Measurements from ENCODE around the gene WDR37. TPM values are rescaled to one million over a fixed set of nuclear protein-coding genes. Genes with fewer than 3 reads are reported as not detected.

Gene WDR37
- total and polyA plus RNA-seq, 10 of the 15 experiments (the other 5 are each of a cell fraction or from before 2014, with no cell fraction given) = 1.9 to 11.1 (median 7.1) TPM

DNA sequence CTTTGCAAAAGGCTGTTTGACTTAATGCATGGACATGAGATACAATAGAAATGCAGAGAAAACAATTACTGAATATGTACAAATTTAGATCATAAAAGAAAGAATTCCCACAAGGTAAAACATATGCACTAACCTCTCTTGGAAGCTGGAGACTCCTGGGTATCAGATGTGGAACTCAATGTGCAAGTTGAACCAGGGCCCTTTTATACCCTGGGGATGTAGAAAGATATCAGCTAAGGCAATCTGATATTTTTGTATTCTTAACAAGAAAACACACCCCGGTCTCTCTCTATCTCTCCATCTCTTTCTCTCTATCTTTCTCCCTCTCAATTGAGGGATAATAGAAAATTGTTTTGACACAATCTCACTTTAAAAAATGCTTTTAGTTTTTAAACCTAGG is 30.5 kb upstream of the WDR37 start, which contains the start of gene IDI2 (continued):
- TF ChIP-seq YBX1 (IDR thresholded peaks at IDR 0.05) (no peak), IRF4 (IDR thresholded peaks at IDR 0.05; ENCODE audit: low read depth, low read length) (no peak), IKZF2 (IDR thresholded peaks at IDR 0.05) (no peak)
- TF ChIP-seq, protein P1, sequence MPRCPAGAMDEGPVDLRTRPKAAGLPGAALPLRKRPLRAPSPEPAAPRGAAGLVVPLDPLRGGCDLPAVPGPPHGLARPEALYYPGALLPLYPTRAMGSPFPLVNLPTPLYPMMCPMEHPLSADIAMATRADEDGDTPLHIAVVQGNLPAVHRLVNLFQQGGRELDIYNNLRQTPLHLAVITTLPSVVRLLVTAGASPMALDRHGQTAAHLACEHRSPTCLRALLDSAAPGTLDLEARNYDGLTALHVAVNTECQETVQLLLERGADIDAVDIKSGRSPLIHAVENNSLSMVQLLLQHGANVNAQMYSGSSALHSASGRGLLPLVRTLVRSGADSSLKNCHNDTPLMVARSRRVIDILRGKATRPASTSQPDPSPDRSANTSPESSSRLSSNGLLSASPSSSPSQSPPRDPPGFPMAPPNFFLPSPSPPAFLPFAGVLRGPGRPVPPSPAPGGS (IDR thresholded peaks at IDR 0.05; ENCODE audit: borderline replicate concordance, insufficient read depth, low read depth, low read length, poor library complexity, severe bottlenecking) = no peak

DNA sequence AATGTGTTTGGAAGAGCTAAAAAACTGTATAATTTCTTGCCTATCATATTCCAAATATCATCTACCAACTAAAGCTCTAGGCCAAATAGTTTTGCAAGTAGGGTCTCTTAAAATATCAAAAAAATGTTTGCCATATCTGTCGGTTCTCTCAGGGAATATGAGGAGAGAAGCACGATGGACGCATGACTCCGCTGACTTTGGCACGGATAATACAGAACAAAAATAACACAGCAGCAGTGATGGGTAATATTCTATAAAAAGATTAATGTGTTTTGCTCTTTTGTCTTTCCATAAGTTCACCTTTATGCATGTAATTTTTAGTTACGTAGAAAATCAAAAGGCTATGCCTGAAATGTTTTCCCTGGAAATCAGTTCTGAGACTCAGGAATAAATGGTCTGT is 29.6 kb upstream of the WDR37 start:
- no TSS peak for BruUV-seq (replicated peaks)
- POLR2A ChIA-PET = no interaction called here
- Histone ChIP-seq H3K36me3 (ENCODE audit: control insufficient read depth in 2 of 2, insufficient read depth in 2 of 2, low read length in 1 of 2) (no peaks in the 10 kb centered on the region), H3K4me2 (ENCODE audit: control insufficient read depth, insufficient read depth) (no peak overlapping the region), H3K4me3 (no peak overlapping the region), H3K9ac (ENCODE audit: control insufficient read depth, insufficient read depth, low read length) (no peak overlapping the region), H3K9me3 (replicated peaks; ENCODE audit: control insufficient read depth, insufficient read depth, low read length) (no peaks in the 10 kb centered on the region), H3K27ac (ENCODE audit: control insufficient read depth, insufficient read depth) (no peak overlapping the region), H2AFZ (ENCODE audit: control insufficient read depth, low read depth, low read length) (no peak overlapping the region), H4K20me1 (ENCODE audit: control insufficient read depth, insufficient read depth) (no peaks in the 10 kb centered on the region), H3K79me2 (ENCODE audit: control insufficient read depth, insufficient read depth, low read length) (no peaks in the 10 kb centered on the region), H3K4me1 (ENCODE audit: control insufficient read depth, insufficient read depth, low read length) (no peaks in the 10 kb centered on the region), H3K27me3 (replicated peaks in 1 of 2; ENCODE audit: control insufficient read depth in 2 of 2, insufficient read depth in 2 of 2, low read length in 1 of 2) (no peaks in the 10 kb centered on the region)
- ATAC-seq (no peak), DNase-seq (ENCODE audit: low read depth, low spot score) (no peak), FAIRE-seq (no peak)
- in situ Hi-C loops (cut with MboI) (no loop called here), intact Hi-C loops (cut with micrococcal nuclease; ENCODE audit: unreplicated experiment) (no loop called here)
- 96% methylated on average over 6 of the region's 6 CpGs for WGBS (ENCODE audit: insufficient coverage, insufficient replicate concordance, low lambda C conversion rate, missing lambda C conversion rate)
- RAD21 ChIA-PET (ENCODE audit: unreplicated experiment) = no interaction called here
- CTCF ChIA-PET = no interaction called here
- SMC1A ChIA-PET (ENCODE audit: uncharacterized antibody, unreplicated experiment) = interaction anchor here (2.0 kb wide), 1 partner anchor 13 kb away, joined by 5 read pairs; no protein-coding TSS in a partner anchor
- TF ChIP-seq HDAC6 (IDR thresholded peaks at IDR 0.05; ENCODE audit: unreplicated experiment) (no peak), NBN (IDR thresholded peaks at IDR 0.05) (no peak), HDAC2 (IDR thresholded peaks at IDR 0.05) (no peak), BCL11A (IDR thresholded peaks at IDR 0.05; ENCODE audit: low read depth, low read length) (no peak), POLR2A (IDR thresholded peaks at IDR 0.05; ENCODE audit: low read depth, low read length) (no peak), PAX5 (IDR thresholded peaks at IDR 0.05; ENCODE audit: borderline replicate concordance, low read depth, low read length) (no peak), TCF12 (IDR thresholded peaks at IDR 0.05; ENCODE audit: low read depth, low read length) (no peak), SUPT20H (IDR thresholded peaks at IDR 0.05; ENCODE audit: borderline replicate concordance, control insufficient read depth, low read depth, low read length) (no peak), CHD4 (IDR thresholded peaks at IDR 0.05) (no peak), ESRRA (IDR thresholded peaks at IDR 0.05; ENCODE audit: low read length) (no peak), SPI1 (IDR thresholded peaks at IDR 0.05; ENCODE audit: borderline replicate concordance, insufficient read depth, low read depth, low read length) (no peak)
- TF ChIP-seq, protein P2, sequence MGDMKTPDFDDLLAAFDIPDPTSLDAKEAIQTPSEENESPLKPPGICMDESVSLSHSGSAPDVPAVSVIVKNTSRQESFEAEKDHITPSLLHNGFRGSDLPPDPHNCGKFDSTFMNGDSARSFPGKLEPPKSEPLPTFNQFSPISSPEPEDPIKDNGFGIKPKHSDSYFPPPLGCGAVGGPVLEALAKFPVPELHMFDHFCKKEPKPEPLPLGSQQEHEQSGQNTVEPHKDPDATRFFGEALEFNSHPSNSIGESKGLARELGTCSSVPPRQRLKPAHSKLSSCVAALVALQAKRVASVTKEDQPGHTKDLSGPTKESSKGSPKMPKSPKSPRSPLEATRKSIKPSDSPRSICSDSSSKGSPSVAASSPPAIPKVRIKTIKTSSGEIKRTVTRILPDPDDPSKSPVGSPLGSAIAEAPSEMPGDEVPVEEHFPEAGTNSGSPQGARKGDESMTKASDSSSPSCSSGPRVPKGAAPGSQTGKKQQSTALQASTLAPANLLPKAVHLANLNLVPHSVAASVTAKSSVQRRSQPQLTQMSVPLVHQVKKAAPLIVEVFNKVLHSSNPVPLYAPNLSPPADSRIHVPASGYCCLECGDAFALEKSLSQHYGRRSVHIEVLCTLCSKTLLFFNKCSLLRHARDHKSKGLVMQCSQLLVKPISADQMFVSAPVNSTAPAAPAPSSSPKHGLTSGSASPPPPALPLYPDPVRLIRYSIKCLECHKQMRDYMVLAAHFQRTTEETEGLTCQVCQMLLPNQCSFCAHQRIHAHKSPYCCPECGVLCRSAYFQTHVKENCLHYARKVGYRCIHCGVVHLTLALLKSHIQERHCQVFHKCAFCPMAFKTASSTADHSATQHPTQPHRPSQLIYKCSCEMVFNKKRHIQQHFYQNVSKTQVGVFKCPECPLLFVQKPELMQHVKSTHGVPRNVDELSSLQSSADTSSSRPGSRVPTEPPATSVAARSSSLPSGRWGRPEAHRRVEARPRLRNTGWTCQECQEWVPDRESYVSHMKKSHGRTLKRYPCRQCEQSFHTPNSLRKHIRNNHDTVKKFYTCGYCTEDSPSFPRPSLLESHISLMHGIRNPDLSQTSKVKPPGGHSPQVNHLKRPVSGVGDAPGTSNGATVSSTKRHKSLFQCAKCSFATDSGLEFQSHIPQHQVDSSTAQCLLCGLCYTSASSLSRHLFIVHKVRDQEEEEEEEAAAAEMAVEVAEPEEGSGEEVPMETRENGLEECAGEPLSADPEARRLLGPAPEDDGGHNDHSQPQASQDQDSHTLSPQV (IDR thresholded peaks at IDR 0.05) = no peak
- TF ChIP-seq, protein P3, sequence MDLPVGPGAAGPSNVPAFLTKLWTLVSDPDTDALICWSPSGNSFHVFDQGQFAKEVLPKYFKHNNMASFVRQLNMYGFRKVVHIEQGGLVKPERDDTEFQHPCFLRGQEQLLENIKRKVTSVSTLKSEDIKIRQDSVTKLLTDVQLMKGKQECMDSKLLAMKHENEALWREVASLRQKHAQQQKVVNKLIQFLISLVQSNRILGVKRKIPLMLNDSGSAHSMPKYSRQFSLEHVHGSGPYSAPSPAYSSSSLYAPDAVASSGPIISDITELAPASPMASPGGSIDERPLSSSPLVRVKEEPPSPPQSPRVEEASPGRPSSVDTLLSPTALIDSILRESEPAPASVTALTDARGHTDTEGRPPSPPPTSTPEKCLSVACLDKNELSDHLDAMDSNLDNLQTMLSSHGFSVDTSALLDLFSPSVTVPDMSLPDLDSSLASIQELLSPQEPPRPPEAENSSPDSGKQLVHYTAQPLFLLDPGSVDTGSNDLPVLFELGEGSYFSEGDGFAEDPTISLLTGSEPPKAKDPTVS (IDR thresholded peaks at IDR 0.05; ENCODE audit: low read depth, low read length) = no peak
- TF ChIP-seq, protein P4, sequence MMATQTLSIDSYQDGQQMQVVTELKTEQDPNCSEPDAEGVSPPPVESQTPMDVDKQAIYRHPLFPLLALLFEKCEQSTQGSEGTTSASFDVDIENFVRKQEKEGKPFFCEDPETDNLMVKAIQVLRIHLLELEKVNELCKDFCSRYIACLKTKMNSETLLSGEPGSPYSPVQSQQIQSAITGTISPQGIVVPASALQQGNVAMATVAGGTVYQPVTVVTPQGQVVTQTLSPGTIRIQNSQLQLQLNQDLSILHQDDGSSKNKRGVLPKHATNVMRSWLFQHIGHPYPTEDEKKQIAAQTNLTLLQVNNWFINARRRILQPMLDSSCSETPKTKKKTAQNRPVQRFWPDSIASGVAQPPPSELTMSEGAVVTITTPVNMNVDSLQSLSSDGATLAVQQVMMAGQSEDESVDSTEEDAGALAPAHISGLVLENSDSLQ (IDR thresholded peaks at IDR 0.05) = no peak

All from GM12878 (cell line).